Measurements from ENCODE around the gene VPS29.

VPS29 gene

DNA sequence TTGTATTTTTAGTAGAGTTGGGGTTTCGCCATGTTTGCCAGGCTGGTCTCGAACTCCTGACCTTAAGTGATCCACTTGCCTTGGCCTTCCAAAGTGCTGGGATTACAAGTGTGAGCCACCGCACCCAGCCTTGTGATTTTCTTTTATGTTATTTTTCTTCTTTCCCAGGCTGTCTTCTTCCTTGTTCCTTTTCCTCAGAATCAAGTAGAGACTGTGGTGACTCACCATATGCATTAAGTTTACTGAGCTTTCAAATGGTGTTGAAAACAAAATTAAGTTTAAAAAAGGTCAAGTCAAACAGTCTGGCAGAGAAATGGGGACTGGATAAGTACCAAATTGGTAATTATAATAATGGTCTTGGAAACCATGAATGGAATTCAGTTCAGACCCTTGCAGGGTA, 57.5 kb downstream of the VPS29 start:
- DNase-seq: no peak

All from CD4-positive, alpha-beta T cell treated with Interleukin-1 beta for 1 hour (primary cell).